HG03108 (cell line): ENCODE measurements around the gene SYNPO.

ENCODE experiments used
- ATAC-seq: cut with Tn5 transposase; IDR thresholded peaks from one replicate; pipeline ENCODE4 v1.9.1; 2021; ENCODE audit warnings: moderate library complexity; ENCODE audit not compliant: unreplicated experiment

SYNPO gene

DNA sequence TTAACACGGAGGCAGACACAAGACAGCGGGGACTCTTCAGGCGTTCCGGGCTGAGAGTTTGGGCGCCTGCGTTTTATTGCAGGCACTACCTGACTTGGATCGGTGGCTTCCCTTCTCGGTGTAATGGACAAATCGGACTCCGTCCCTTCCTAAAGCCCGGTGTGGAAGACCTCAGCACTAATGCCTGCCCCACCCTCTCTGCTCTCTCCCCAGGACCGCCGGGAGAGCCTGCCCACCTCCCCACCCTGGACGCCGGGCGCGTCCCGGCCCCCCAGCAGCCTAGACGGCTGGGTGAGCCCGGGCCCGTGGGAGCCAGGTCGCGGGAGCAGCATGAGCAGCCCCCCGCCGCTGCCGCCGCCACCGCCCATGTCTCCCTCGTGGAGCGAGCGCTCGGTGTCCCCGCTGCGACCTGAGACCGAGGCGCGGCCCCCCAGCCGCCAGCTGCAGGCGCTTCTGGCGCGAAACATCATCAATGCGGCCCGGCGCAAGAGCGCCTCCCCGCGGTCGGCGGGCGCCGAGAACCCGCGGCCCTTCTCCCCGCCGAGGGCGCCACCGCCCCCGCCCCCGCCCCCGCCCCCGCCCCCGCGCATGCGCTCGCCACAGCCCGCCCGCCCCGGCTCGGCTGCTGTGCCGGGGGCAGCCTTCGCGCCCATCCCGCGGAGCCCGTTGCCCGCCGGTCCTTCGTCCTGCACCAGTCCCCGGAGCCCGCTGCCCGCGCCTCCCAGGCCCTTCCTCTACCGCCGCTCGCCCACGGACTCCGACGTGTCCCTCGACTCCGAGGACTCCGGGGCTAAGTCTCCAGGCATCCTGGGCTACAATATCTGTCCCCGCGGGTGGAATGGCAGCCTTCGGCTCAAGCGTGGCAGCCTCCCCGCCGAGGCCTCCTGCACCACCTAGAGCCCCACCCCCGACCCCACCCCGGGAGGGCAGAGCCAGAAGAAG lies 16.0 kb downstream of the SYNPO start:
- ATAC-seq: peak; percentile 71

- ATAC-seq: no peak
Measured at GRCh38 chr5:150658121-150658520, 17.7 kb downstream of the SYNPO start.

DNA sequence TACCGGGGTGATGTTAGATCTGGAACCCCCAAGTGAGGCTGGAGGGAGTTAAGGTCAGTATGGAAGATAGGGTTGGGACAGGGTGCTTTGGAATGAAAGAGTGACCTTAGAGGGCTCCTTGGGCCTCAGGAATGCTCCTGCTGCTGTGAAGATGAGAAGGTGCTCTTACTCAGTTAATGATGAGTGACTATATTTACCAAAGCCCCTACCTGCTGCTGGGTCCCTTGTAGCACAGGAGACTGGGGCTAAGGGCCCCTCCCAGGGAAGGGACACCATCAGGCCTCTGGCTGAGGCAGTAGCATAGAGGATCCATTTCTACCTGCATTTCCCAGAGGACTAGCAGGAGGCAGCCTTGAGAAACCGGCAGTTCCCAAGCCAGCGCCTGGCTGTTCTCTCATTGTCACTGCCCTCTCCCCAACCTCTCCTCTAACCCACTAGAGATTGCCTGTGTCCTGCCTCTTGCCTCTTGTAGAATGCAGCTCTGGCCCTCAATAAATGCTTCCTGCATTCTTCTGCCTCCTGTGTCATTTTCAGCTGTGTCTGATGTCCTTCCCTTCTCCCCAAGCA lies 18.3 kb downstream of the SYNPO start:
- no peak for ATAC-seq

- ATAC-seq: no peak
Measured at GRCh38 chr5:150659360-150660107, 19.1 kb downstream of the SYNPO start.

- no peak for ATAC-seq
Measured at GRCh38 chr5:150660108-150660831, 19.8 kb downstream of the SYNPO start.

GRCh38 chr5:150661086-150661485 lies 20.6 kb downstream of the SYNPO start, which contains the start of gene MYOZ3:
Gene MYOZ3 (plus strand): TSS chr5:150661251. CDS start chr5:150662942, 1,691 bp downstream.
- no peak for ATAC-seq

DNA sequence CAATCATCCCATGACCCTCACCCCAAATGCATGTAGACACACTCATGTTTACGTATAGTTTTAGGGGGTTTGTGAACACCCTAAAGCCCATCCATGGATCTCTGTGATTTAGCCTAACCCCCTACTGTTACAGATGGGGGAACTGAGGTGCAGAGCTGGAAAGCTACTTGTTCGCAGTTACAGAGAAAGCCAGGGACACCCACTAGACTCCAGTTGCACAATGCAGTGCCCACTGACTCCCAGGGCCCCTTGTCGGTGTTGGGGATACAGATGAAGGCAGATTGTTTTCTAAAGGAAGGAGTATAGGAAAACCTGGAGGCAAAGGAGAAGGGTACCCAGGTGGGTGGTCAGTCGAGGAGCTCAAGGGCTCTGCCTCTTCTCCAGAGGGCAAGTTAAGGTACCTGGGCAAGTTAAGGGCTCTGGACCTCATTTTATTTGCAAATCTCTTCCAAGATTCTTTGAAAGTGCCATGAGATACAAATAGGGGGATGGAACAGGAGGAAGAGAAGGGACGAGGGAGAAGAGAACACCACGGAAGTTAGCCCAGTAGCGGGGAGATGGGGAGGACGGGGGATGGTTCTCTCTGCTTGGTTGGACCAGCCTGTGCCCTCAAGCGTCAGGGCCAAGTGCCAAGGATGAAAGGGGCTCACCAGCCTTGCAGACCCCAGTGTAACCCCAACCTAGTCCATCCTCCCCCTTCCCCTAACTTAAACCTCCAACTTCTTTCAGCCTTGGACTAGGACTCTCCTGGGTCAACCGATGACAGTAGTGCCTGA lies 21.5 kb downstream of the SYNPO start:
- ATAC-seq: no peak

DNA sequence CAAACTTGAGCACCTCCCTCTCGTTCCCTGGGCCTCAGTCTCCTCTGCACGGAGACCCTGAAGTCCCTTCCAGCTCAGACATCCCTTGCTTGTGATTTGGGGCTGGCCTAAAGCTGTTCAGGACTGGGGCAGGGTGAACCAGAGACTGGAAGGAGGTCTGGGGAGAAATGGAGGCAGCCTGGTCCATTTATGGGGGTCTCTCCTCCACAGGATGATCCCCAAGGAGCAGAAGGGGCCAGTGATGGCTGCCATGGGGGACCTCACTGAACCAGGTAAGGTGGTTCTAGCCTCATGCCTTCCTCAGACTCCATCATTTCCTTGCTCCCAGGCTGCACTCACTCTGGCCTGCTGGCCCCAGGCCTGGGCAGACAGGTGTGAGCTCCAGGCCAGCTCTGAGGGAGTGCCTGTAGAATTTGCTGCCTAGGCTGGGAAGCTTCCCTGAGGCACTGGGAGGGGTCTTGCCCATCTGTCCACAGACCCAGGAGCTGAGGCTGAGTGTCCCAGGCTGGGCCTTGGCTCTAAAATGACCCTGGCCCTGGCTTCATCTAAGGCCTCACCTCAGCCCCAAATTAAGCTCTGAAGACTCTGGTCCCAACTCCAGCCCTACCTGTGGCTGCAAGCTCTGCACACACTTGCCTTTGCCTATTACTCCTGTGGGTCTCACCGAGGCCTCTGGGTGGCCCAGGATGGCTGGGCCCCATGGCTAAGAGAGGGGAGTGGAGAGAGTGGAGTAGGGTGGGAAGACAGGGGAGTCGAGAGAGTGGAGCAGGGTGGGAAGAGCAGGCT lies 22.5 kb downstream of the SYNPO start:
- no peak for ATAC-seq

GRCh38 chr5:150663936-150664335 lies 23.5 kb downstream of the SYNPO start:
- no peak for ATAC-seq

- ATAC-seq: no peak
Measured at GRCh38 chr5:150665044-150665443, 24.6 kb downstream of the SYNPO start.

- no peak for ATAC-seq
Measured at GRCh38 chr5:150670275-150670947, 30.0 kb downstream of the SYNPO start.

DNA sequence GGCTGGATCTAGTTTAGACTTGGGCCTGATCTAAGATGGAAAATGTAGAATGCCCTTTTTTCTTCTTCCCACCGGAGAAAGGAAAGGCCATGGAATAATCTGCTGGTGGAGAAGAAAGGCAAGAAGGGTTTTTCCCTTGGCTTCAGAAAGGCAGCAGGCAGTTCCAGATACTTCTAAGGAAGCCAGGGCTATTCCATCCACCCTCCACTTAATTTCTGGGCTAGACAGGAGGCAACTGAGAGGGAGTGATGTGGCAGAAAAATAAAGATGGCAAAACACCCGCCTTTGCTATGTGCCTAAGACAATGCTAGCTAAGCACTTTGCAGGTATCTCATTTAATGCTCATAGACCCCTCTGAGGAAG lies 30.5 kb downstream of the SYNPO start:
- no peak for ATAC-seq

- ATAC-seq: no peak
Measured at GRCh38 chr5:150671509-150672236, 31.2 kb downstream of the SYNPO start.

- no peak for ATAC-seq
Measured at GRCh38 chr5:150672237-150672883, 31.9 kb downstream of the SYNPO start.

DNA sequence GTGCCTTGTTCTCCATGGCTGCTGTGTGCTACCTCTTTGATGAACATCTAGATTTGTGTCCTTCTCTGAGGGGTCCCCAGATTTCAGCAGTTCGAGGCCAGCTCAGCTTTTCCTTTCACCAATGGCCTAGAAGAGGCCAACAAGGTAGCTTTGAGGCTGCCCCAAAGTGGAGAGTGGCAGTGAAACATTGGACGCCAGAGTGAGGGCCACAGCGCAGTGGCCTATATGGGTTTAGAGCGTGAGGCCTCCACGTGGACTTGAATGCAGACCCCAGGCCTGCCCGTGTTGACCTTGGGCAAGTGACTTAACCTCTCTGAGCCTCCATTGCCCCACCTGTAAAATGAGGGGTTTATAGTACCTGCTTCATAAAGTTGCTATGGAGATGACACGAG lies 32.4 kb downstream of the SYNPO start:
- ATAC-seq: no peak

DNA sequence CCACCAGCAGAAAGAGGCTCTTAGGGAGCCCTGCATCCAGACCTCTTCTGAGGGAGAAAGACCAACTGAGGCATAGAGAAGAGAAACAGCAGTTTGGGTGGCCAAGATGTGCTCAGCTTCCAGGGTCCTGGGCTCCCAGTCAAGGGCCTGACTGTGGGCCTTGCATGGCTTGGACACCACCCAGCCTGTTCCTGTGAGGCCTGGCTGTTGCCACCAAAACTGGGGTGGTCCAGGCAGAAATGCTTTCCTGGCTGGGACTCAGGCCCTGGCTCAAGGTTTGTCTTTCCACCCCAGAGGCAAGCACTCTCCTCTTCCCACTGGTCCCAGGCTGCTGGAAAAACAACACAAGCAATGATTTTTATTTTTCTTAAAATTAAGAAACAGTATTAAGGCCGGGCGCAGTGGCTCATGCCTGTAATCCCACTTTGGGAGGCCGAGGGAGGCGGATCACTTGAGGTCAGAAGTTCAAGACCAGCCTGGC lies 33.9 kb downstream of the SYNPO start:
- ATAC-seq: no peak

DNA sequence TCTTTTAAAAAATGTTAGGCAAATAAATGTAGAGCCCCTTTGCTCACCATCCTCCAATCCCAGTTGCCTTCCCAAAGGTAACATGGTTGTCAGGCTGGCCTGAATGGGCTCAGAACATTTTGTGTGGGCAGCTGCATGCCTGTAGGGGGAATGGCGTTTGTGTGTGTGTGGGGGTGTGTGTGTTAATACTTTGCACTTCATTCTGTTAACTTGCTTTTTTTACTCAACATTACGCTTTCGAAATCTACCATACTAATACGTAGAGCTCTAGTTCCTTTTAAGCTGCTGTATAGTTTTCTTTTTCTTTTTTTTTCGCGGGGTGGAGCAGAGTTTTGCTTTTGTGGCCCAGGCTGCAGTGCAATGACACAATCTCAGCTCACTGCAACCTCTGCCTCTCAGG lies 34.6 kb downstream of the SYNPO start:
- ATAC-seq: no peak

- ATAC-seq: no peak
Measured at GRCh38 chr5:150676578-150676977, 36.1 kb downstream of the SYNPO start.
